ENCODE data around the gene SERPINA5. TPM values are rescaled to one million over a fixed set of nuclear protein-coding genes. Genes with fewer than 3 reads are reported as not detected.
A peak's percentile ranks its signal among the peaks of the same experiment; 100 is the strongest.

The SERPINA5 gene
- total and polyA plus RNA-seq, 3 donors from 2014 or later: 940 to 1,170 (median 1,154) TPM

- no peak overlapping the region for H3K27ac ChIP-seq
- TF ChIP-seq, protein P1, sequence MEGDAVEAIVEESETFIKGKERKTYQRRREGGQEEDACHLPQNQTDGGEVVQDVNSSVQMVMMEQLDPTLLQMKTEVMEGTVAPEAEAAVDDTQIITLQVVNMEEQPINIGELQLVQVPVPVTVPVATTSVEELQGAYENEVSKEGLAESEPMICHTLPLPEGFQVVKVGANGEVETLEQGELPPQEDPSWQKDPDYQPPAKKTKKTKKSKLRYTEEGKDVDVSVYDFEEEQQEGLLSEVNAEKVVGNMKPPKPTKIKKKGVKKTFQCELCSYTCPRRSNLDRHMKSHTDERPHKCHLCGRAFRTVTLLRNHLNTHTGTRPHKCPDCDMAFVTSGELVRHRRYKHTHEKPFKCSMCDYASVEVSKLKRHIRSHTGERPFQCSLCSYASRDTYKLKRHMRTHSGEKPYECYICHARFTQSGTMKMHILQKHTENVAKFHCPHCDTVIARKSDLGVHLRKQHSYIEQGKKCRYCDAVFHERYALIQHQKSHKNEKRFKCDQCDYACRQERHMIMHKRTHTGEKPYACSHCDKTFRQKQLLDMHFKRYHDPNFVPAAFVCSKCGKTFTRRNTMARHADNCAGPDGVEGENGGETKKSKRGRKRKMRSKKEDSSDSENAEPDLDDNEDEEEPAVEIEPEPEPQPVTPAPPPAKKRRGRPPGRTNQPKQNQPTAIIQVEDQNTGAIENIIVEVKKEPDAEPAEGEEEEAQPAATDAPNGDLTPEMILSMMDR (IDR thresholded peaks at IDR 0.05): no peak
- TF ChIP-seq POLR2A (IDR thresholded peaks at IDR 0.05): no peak
- DNase-seq: no peak
- no peaks in the 10 kb centered on the region for H3K27me3 ChIP-seq
- H3K36me3 ChIP-seq (ENCODE audit: low read depth, missing control alignments): no peaks in the 10 kb centered on the region
- WGBS, 2 donors: 68 to 92% methylated on average over 2 of the region's 2 CpGs
- H3K4me3 ChIP-seq: no peak overlapping the region
- no peaks in the 10 kb centered on the region for H3K9me3 ChIP-seq
- intact Hi-C loops (cut with DNase I; ENCODE audit: low total_unique reads): no loop called here
- H3K4me1 ChIP-seq: no peaks in the 10 kb centered on the region
Measured at GRCh38 chr14:94558842-94559241, 22.4 kb upstream of the SERPINA5 start.

DNA sequence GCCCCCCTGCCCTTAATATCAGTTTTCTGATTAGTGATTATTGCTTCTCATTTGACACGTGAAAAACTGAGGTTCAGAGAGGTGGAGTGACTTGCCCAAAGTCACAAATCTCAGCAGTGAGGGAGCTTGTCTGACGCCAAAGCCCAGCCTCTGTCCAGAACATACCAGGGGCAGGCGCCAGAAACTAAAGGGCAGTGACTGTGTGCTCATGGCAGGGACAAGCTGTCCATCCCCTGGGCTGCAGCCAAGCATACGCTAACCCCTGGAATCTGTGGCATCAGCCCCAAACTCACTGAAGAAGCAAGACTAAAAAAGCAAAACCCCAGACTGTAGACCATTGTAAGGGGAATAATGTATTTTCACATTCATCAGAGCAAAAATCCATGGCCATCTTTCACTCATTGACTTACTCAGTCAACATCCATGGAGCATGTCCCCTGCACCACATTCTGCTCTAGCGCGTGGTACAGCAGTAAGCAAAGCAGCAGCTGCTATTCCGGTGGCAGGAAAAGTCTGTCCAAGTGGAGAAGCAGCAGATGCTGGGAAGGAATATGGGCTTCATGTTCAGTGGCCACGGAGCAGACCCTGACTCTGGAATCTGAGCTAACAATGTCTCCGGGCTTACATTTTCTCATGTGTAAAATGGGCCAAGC lies 21.5 kb upstream of the SERPINA5 start:
- no peaks in the 10 kb centered on the region for H3K27me3 ChIP-seq
- no peaks in the 10 kb centered on the region for H3K36me3 ChIP-seq (ENCODE audit: low read depth, missing control alignments)
- intact Hi-C loops (cut with DNase I; ENCODE audit: low total_unique reads): no loop called here
- no peak overlapping the region for H3K27ac ChIP-seq
- no peak overlapping the region for H3K4me3 ChIP-seq
- 68 to 76% methylated on average over 8 to 9 of the region's 9 CpGs for WGBS, 2 donors
- DNase-seq: no peak
- no peaks in the 10 kb centered on the region for H3K4me1 ChIP-seq
- TF ChIP-seq, protein P1 (IDR thresholded peaks at IDR 0.05): no peak
- no peak for TF ChIP-seq POLR2A (IDR thresholded peaks at IDR 0.05)
- H3K9me3 ChIP-seq: no peaks in the 10 kb centered on the region

GRCh38 chr14:94560291-94560665 lies 20.9 kb upstream of the SERPINA5 start:
- intact Hi-C loops (cut with DNase I; ENCODE audit: low total_unique reads): no loop called here
- Histone ChIP-seq H3K36me3 (ENCODE audit: low read depth, missing control alignments) (no peaks in the 10 kb centered on the region), H3K4me3 (no peak overlapping the region), H3K4me1 (no peaks in the 10 kb centered on the region), H3K27ac (no peak overlapping the region), H3K27me3 (no peaks in the 10 kb centered on the region), H3K9me3 (no peaks in the 10 kb centered on the region)
- no peak for DNase-seq
- TF ChIP-seq, protein P1 (IDR thresholded peaks at IDR 0.05): no peak
- TF ChIP-seq POLR2A (IDR thresholded peaks at IDR 0.05): no peak
- WGBS, 2 donors: 79 to 86% methylated on average over 3 of the region's 3 CpGs

- no peak within 1 kb of the TSS for H3K27ac ChIP-seq
- no peak within 1 kb of the TSS for H3K4me3 ChIP-seq
- H3K4me1 ChIP-seq: no peaks in the 10 kb centered on the region
- intact Hi-C loops (cut with DNase I; ENCODE audit: low total_unique reads): no loop called here
- H3K27me3 ChIP-seq: no peaks in the 10 kb centered on the region
- WGBS, 2 donors: 87 to 88% methylated on average over 6 to 11 of the region's 11 CpGs
- H3K9me3 ChIP-seq: no peaks in the 10 kb centered on the region
- TF ChIP-seq, protein P1 (IDR thresholded peaks at IDR 0.05): no peak
- no peak for TF ChIP-seq POLR2A (IDR thresholded peaks at IDR 0.05)
- peak; percentile 6 for DNase-seq
- H3K36me3 ChIP-seq (ENCODE audit: low read depth, missing control alignments): no peaks in the 10 kb centered on the region
Measured at GRCh38 chr14:94560751-94561655, 20.2 kb upstream of the SERPINA5 start, which contains the start of gene SERPINA4. Gene SERPINA4 (plus strand): TSS chr14:94561442. CDS start chr14:94563483, 2,041 bp downstream.

All from testis (tissue), 3 donors.